ENCODE data around the gene TMEM186. TPM values are rescaled to one million over a fixed set of nuclear protein-coding genes. Genes with fewer than 3 reads are reported as not detected.

TMEM186 gene
- total and polyA plus RNA-seq, 8 donors, result 2.7 to 9.3 (median 4.4) TPM

DNA sequence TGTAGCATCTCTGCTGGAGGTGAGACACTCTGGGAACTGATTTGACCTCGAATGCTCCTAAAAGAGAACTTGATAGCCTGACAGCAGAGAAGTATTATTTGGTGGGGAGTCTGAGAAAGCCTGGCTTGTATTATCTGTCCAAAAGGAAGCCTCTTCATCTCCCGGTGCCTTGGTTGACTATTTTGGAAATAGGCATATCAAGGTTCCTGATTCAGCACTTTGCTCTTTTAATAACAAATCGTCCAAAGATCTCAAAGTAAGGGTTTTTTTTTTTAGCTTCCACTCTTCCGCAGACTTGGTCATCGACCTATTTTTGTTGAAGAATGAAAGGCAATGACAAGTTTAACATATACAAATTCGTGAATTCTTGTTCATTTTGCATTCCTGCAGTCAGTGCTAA is 14.8 kb downstream of the TMEM186 start:
- ATAC-seq, result no peak
- H3K4me1 ChIP-seq, result no peaks in the 10 kb centered on the region
- TF ChIP-seq, protein P1, sequence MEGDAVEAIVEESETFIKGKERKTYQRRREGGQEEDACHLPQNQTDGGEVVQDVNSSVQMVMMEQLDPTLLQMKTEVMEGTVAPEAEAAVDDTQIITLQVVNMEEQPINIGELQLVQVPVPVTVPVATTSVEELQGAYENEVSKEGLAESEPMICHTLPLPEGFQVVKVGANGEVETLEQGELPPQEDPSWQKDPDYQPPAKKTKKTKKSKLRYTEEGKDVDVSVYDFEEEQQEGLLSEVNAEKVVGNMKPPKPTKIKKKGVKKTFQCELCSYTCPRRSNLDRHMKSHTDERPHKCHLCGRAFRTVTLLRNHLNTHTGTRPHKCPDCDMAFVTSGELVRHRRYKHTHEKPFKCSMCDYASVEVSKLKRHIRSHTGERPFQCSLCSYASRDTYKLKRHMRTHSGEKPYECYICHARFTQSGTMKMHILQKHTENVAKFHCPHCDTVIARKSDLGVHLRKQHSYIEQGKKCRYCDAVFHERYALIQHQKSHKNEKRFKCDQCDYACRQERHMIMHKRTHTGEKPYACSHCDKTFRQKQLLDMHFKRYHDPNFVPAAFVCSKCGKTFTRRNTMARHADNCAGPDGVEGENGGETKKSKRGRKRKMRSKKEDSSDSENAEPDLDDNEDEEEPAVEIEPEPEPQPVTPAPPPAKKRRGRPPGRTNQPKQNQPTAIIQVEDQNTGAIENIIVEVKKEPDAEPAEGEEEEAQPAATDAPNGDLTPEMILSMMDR (IDR thresholded peaks at IDR 0.05), result no peak
- no peak overlapping the region for H3K4me3 ChIP-seq
- no peak for DNase-seq
- peaks cover 0 to 17% (median 0%) of the 10 kb centered on the region in 3 donors for H3K36me3 ChIP-seq
- H3K27ac ChIP-seq, result no peak overlapping the region
- WGBS, 2 donors, result 76 to 80% methylated on average over 6 of the region's 6 CpGs
- H3K27me3 ChIP-seq, result no peaks in the 10 kb centered on the region
- FAIRE-seq, result no peak
- intact Hi-C loops (cut with DNase I), result loop anchor here in 2 of 3 donors (10.0 kb wide), 2 partner anchors 118 to 218 kb away; no protein-coding TSS in a partner anchor
- H3K9me3 ChIP-seq, result no peaks in the 10 kb centered on the region

DNA sequence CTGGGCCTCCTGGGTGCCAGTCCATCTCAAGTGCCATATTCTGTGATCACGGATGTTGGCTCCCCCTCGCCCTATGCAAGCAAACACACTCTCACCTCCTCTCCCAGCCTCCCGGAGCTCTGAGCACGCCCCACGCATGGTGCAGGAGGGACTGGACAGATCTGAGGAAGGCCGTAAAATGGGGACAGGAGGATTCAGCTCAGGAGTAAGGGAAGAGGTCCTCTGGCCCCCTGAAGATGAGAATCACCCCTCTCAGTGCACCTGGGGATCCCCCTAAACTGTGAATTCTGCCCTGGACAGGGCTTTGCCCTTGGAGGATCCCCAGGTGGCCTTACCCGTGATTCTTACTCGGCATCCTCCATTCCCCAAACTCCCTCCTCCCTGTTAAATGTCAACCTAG is 15.6 kb downstream of the TMEM186 start:
- WGBS, 2 donors, result 92 to 97% methylated on average over 8 of the region's 8 CpGs
- intact Hi-C loops (cut with DNase I), result loop anchor here in 2 of 3 donors (10.0 kb wide), 2 partner anchors 117 to 217 kb away; no protein-coding TSS in a partner anchor
- H3K4me1 ChIP-seq, result no peaks in the 10 kb centered on the region
- no peaks in the 10 kb centered on the region for H3K9me3 ChIP-seq
- peaks cover 0 to 23% (median 0%) of the 10 kb centered on the region in 3 donors for H3K36me3 ChIP-seq
- DNase-seq (no peak), FAIRE-seq (no peak), ATAC-seq (no peak)
- TF ChIP-seq, protein P1 (IDR thresholded peaks at IDR 0.05), result no peak
- H3K4me3 ChIP-seq, result no peak overlapping the region
- no peaks in the 10 kb centered on the region for H3K27me3 ChIP-seq
- H3K27ac ChIP-seq, result no peak overlapping the region

DNA sequence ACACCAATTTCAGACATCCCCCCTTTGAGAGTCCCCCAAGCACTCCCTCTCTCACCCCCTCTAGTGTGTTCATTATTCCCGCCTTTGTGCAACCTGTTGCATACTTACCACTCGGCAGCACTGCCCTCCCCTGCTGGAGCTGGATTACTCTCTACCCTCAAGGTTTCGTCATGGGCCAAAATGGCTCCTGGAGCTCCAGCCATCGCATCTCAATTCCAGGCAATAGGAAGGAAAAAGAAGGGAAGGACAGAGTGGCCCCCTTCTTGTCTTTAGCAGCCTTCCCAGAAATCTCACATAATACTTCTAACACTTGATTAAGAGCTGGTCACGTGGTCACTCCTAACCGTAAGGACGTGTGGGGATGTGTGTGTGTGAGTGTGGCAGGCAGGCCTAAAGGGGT is 20.2 kb downstream of the TMEM186 start:
- intact Hi-C loops (cut with DNase I), result no loop called here
- no peaks in the 10 kb centered on the region for H3K27me3 ChIP-seq
- no peak overlapping the region for H3K27ac ChIP-seq
- FAIRE-seq, result no peak
- H3K36me3 ChIP-seq, result peaks cover 0 to 50% (median 0%) of the 10 kb centered on the region in 3 donors
- TF ChIP-seq, protein P1 (IDR thresholded peaks at IDR 0.05), result no peak
- H3K4me3 ChIP-seq, result no peak overlapping the region
- ATAC-seq, result no peak
- H3K9me3 ChIP-seq, result no peaks in the 10 kb centered on the region
- 86 to 91% methylated on average over 7 of the region's 7 CpGs for WGBS, 2 donors
- H3K4me1 ChIP-seq, result no peaks in the 10 kb centered on the region
- DNase-seq, result no peak

DNA sequence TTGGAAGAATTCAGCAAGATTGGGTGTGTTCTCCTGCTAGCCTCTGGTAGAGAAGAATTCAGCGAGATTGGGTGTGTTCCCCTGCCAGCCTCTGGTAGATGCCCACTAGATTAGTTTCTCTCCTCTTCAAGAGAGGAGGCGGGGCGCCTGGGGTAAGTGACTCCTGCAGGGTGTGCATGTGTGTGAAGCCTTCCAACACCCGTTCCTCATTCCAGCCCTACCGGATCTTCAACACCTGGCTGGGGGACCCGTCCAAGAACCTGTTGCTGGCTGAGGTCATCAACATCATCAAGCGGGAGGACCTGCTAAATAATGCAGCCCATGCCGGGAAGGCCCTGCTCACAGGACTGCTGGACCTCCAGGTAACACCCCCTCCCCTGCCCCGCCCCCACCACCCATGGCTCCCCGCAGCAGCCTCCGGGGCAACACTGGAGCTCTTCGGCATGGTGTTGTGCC is 21.3 kb downstream of the TMEM186 start:
- DNase-seq (no peak), ATAC-seq (no peak), FAIRE-seq (no peak)
- intact Hi-C loops (cut with DNase I), result no loop called here
- Histone ChIP-seq H3K9me3 (no peaks in the 10 kb centered on the region), H3K4me1 (no peaks in the 10 kb centered on the region), H3K27me3 (no peaks in the 10 kb centered on the region), H3K4me3 (no peak overlapping the region), H3K27ac (no peak overlapping the region), H3K36me3 (peaks cover 0 to 53% (median 0%) of the 10 kb centered on the region in 3 donors)
- WGBS, 2 donors, result 85 to 86% methylated on average over 12 of the region's 12 CpGs
- TF ChIP-seq, protein P1 (IDR thresholded peaks at IDR 0.05), result no peak

DNA sequence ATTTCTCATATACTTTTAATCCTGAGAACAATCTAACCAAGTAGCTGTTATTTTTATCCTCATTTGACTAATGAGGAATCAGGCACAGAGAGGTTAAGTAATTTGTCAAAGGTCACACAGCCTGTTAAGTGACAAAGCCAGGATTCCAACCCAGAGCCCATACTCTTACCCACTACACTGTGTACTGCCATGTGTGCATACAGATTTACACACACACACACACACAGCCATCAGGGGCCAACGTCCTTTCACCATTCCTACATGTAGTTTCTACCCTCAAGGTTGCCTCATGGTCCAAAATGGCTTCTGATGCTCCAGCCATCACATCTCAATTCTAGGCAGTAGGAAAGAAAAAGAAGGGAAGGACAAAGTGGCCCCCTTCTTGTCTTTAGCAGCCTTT is 22.1 kb downstream of the TMEM186 start:
- Histone ChIP-seq H3K4me3 (no peak overlapping the region), H3K36me3 (peaks cover 0 to 53% (median 0%) of the 10 kb centered on the region in 3 donors), H3K27ac (no peak overlapping the region), H3K4me1 (no peaks in the 10 kb centered on the region), H3K27me3 (no peaks in the 10 kb centered on the region), H3K9me3 (no peaks in the 10 kb centered on the region)
- FAIRE-seq, result no peak
- WGBS, 2 donors, result 88 to 96% methylated on average over 1 of the region's 1 CpG
- TF ChIP-seq, protein P1 (IDR thresholded peaks at IDR 0.05), result no peak
- intact Hi-C loops (cut with DNase I), result no loop called here
- ATAC-seq, result no peak
- no peak for DNase-seq

Data from pancreas (tissue), 10 donors.